Body of pancreas (tissue), 4 donors: Measurements from ENCODE around the gene GNAI2. TPM values are rescaled to one million over a fixed set of nuclear protein-coding genes. Genes with fewer than 3 reads are reported as not detected.

Source experiments
- ATAC-seq: fragments of 150-250 bp; one replicate; pipeline ENCODE4 v1.9.1; 2016
- DNase-seq, 4 donors: peaks; one replicate each; pipeline ENCODE4 v3.0.0-alpha.2; 2019
- H3K27ac ChIP-seq, 4 donors: fragments of 200-600 bp; sonication (generic); 1 replicate in 3 of 4; 2 replicates in 1 of 4; pipeline versions ENCODE4 v1.5.1 to v1.6.1; 2016 to 2019; ENCODE audit warnings: mild to moderate bottlenecking in 1 of 4, mixed read lengths in 1 of 4, moderate library complexity in 1 of 4
- H3K27me3 ChIP-seq, 2 donors: fragments of 200-600 bp; sonication (generic); one replicate each; pipeline ENCODE4 v1.6.0; 2016; ENCODE audit warnings: mild to moderate bottlenecking in 1 of 2
- H3K36me3 ChIP-seq, 2 donors: fragments of 200-600 bp; sonication (generic); replicated peaks in 1 of 2; 2 replicates each; pipeline ENCODE4 v1.5.1; 2016; ENCODE audit warnings: low read depth in 2 of 2; ENCODE audit not compliant: insufficient read depth in 1 of 2
- H3K4me1 ChIP-seq: fragments of 200-600 bp; sonication (generic); one replicate; pipeline ENCODE4 v1.6.0; 2016
- H3K4me3 ChIP-seq, 2 donors: fragments of 200-600 bp; sonication (generic); 1 replicate in 1 of 2; 2 replicates in 1 of 2; pipeline ENCODE4 v1.5.1; 2016 to 2019
- H3K9me3 ChIP-seq, 3 donors: fragments of 200-600 bp; sonication (generic); 1 replicate in 2 of 3; 2 replicates in 1 of 3; pipeline ENCODE4 v1.5.1; 2016
- POLR2A ChIP-seq, 3 donors: fragments of 450-650 bp; IDR thresholded peaks; one replicate each; pipeline ENCODE4 v1.6.1; 2016; ENCODE audit warnings: antibody characterized with exemption in 3 of 3, mild to moderate bottlenecking in 2 of 3
- WGBS, 2 donors: methylation state at CpG; one replicate each; pipeline ENCODE4 v1.1.5; 2017; 5-methylcytosine and 5-hydroxymethylcytosine counted together
- intact Hi-C: fragments of 100-400 bp; cut with DNase I; formaldehyde crosslinking; loops from one replicate; pipeline ENCODE4 v1.15.1; 2023
- total RNA-seq, 2 donors: library from RNA; depleted of rRNA; stranded (reverse); fragments of >200 nt; gene quantifications; one replicate each; pipeline ENCODE4 v1.1.0, GENCODE V29; 2016
- TF ChIP-seq, protein P1 (sequence below), 7 experiments: fragments of 450-650 bp in 4 of 7; fragments of 200-600 bp in 3 of 7; sonication (generic) in 3 of 7; IDR thresholded peaks; one replicate each; pipeline ENCODE4 v1.5.1; 2016 to 2019; ENCODE audit warnings: antibody characterized with exemption in 7 of 7

GNAI2 gene
- total RNA-seq, 2 donors from 2014 or later = 46.2 to 53.7 TPM

DNA sequence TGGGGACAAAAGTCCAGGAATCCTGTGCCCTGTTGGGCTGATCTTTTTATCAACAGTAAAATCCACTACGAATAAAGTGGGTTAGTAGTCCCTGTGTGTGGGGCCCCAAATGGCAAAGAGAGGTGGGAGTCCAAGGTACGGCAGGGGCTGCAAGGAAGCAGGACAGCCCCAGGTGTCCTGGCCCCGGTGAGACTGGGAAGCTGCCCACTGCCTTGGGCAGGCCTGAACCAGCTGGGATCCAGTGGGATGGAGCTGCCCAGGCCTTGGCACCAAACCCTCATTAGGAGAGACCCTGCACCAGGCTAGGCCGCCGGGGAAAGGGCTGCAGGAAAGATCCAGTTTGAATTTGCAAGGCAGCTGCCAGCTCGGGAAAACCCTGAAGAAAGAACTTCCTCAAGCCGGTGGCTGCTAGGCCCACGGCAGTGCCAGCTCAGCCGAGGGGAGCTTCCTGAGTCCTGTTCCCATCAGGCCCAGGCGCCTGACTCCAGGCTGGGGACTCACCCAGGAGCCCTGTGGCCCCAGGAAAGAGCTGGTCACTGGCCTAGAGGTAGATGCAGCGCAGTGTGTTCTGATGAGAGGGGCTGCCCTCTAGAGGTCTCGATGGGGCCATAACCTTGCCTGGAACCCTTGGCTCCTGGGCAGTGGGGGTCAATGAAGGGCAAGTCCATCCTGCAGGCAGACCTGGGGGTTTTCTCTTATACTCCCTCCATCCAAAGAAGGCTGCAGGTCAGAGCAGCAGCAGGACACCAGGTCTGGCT is 14.4 kb upstream of the GNAI2 start:
- 41 to 55% methylated on average over 3 to 12 of the region's 12 CpGs for whole genome bisulfite sequencing, 2 donors
- TF ChIP-seq, protein P1, sequence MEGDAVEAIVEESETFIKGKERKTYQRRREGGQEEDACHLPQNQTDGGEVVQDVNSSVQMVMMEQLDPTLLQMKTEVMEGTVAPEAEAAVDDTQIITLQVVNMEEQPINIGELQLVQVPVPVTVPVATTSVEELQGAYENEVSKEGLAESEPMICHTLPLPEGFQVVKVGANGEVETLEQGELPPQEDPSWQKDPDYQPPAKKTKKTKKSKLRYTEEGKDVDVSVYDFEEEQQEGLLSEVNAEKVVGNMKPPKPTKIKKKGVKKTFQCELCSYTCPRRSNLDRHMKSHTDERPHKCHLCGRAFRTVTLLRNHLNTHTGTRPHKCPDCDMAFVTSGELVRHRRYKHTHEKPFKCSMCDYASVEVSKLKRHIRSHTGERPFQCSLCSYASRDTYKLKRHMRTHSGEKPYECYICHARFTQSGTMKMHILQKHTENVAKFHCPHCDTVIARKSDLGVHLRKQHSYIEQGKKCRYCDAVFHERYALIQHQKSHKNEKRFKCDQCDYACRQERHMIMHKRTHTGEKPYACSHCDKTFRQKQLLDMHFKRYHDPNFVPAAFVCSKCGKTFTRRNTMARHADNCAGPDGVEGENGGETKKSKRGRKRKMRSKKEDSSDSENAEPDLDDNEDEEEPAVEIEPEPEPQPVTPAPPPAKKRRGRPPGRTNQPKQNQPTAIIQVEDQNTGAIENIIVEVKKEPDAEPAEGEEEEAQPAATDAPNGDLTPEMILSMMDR (IDR thresholded peaks at IDR 0.05) = peak in 4 of 7 experiments; percentile 31 to 46 (median 36)
- TF ChIP-seq POLR2A (IDR thresholded peaks at IDR 0.05) = no peak
- H3K4me1 ChIP-seq = peaks cover 24% of the 10 kb centered on the region
- DNase-seq (peak in 3 of 4 donors; percentile 54 to 59 (median 59)), ATAC-seq (peak; percentile 30)
- H3K27me3 ChIP-seq = no peaks in the 10 kb centered on the region
- no peak overlapping the region for H3K4me3 ChIP-seq
- H3K9me3 ChIP-seq = no peaks in the 10 kb centered on the region
- peaks cover 0 to 17% of the 10 kb centered on the region in 2 donors for H3K36me3 ChIP-seq
- intact Hi-C loops = no loop called here
- H3K27ac ChIP-seq = peak overlapping the region in 2 of 4 donors; percentile 20 to 43

DNA sequence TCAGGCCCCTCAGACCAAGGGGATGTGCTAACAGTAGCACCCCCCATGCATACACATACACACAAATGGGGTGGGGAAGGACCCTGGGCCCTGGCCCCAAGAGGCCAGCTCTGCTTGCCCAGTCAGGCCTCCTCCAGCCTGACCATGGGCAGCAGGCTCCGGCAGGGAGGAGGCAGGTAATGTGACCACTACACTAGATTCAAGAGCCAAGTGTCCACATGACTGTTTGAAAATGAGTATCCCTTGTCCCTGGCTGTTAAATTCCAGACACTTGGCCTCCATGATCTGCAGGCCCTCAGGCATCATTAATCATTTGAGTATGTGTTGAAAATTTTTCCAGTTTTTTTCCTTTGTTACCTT is 13.9 kb upstream of the GNAI2 start:
- Histone ChIP-seq H3K4me3 (no peak overlapping the region), H3K4me1 (peaks cover 29% of the 10 kb centered on the region), H3K36me3 (peaks cover 0 to 15% of the 10 kb centered on the region in 2 donors), H3K27ac (peak overlapping the region in 2 of 4 donors; percentile 20 to 43), H3K9me3 (no peaks in the 10 kb centered on the region), H3K27me3 (no peaks in the 10 kb centered on the region)
- TF ChIP-seq, protein P1 (IDR thresholded peaks at IDR 0.05) = no peak
- no peak for TF ChIP-seq POLR2A (IDR thresholded peaks at IDR 0.05)
- no peak for ATAC-seq
- 56% methylated on average over 1 of the region's 1 CpG; no CpG with 5 or more reads in 1 of the 2 donors for WGBS, 2 donors
- DNase-seq = no peak
- intact Hi-C loops = no loop called here

DNA sequence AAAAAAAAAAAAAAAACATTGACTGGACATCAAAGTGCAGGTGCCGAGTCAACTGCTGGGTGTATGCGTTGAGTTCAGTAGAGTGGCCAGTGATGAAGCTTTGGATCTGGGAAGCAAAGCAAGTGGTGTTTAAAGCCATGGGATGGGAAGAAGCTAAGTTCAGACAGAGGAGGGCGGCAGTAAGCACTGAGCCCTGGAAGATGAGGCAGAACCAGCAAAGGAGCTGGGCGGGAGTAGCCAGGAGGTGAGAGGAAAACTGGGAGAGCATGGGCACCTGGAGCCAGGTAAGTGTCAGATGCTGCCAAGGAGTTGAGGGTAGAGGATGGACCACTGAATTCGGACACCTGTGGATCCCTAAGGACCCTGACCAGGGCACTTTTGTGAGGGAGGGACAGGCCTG is 11.4 kb upstream of the GNAI2 start:
- Histone ChIP-seq H3K9me3 (no peaks in the 10 kb centered on the region), H3K27me3 (no peaks in the 10 kb centered on the region), H3K36me3 (peaks cover 0 to 1% of the 10 kb centered on the region in 2 donors), H3K4me1 (peaks cover 43% of the 10 kb centered on the region), H3K4me3 (no peak overlapping the region), H3K27ac (no peak overlapping the region)
- DNase-seq = no peak
- WGBS, 2 donors = 56 to 57% methylated on average over 5 of the region's 5 CpGs
- ATAC-seq = no peak
- intact Hi-C loops = loop anchor here (2.0 kb wide), 1 partner anchor 30 kb away; no protein-coding TSS in a partner anchor
- no peak for TF ChIP-seq POLR2A (IDR thresholded peaks at IDR 0.05)
- TF ChIP-seq, protein P1 (IDR thresholded peaks at IDR 0.05) = no peak

DNA sequence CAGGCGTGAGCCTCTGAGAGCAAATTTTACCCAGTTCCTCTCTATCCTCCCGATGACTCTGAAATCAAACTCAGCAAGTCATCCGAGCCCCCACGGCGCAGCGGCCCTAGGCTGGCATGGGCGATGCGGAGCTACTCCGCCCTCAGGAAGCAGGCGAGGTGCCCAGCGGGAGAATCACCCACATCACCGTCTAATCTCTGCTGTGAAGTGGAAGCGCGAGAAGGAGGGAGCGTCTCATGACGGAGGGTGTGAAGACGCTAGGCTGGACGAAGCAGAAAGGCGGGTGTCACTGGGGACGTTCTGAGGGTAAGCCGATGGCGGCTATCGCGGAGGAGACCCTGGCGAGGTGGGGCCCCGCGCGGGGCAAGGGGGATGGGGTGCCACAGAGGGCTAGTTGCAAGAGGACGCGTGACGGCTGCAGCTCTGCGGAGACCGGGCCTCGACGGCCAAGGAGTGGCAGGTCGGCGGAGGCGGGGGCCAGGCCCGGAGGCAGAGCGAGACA is 9.1 kb upstream of the GNAI2 start:
- intact Hi-C loops = no loop called here
- H3K36me3 ChIP-seq = no peaks in the 10 kb centered on the region
- peak overlapping the region in 3 of 4 donors; percentile 74 to 91 (median 90) for H3K27ac ChIP-seq
- WGBS, 2 donors = 2 to 5% methylated on average over 15 to 37 of the region's 40 CpGs
- TF ChIP-seq, protein P1 (IDR thresholded peaks at IDR 0.05) = no peak
- DNase-seq = no peak
- H3K4me3 ChIP-seq = no peak overlapping the region
- ATAC-seq = peak; percentile 11
- H3K9me3 ChIP-seq = no peaks in the 10 kb centered on the region
- no peaks in the 10 kb centered on the region for H3K27me3 ChIP-seq
- peaks cover 30% of the 10 kb centered on the region for H3K4me1 ChIP-seq
